GM12892 (cell line): Measurements from ENCODE around the gene RNF113A.

Source experiments
- POLR2A ChIP-seq: IDR thresholded peaks from 2 replicates; pipeline ENCODE4 v1.6.1; 2011; ENCODE audit warnings: low read depth, low read length, control low read depth
- POLR2AphosphoS5 ChIP-seq: IDR thresholded peaks from 2 replicates; pipeline ENCODE4 v1.6.1; 2011; ENCODE audit warnings: low read depth, low read length, control low read depth

DNA sequence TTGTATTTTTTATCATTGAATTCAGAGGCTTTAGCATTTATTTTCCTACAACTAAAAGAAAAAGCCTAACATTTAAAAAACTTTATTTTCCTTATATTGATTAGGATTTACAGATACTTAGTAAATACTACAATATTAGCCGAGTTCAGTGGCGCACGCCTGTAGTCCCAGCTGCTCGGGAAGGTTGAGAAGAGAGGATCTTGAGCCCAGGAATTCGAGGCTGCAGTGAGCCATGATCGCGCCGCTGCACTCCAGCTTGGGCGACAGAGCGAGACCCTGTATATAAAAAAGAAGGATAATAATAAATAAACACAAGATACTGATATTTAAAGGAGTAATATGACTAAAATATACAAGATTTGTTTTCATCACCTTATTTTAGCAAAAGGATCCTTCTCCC, 18.1 kb downstream of the RNF113A start:
- no peak for TF ChIP-seq POLR2A
- TF ChIP-seq POLR2AphosphoS5, result no peak
